Measurements from ENCODE around the gene PPAT.

Gene PPAT

DNA sequence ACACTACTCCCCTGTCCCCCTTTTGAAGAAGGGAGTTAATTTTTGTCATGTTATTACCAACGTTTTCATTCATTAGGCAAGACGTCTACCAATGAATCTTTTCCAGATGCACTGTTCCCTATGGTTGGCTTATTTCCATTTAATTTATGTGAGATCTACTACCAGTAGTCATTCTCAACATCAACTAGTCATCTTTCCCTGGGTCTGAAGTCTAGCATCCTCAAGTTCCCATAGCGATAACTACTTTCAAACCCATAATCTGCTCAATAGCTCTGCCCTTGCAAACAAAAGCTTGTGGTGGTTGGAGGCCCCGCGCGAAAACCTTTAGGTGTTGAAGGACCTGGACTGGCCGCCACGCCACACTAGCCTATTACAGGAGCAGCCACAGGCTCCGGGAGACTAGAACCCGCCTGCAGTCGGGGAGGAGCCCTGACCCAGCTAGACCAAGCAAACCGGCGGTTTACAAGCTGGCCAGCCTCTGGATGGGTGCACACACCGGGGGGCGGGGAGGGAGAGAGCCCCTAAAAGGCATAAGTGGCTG lies 746 bp downstream of the PPAT start:
- DNase-seq (ENCODE audit: low spot score): peak; percentile 54

- no peak for DNase-seq (ENCODE audit: low spot score)
Measured at GRCh38 chr4:56433280-56433679, 2.1 kb downstream of the PPAT start.

- DNase-seq (ENCODE audit: low spot score): no peak
Measured at GRCh38 chr4:56430203-56430602, 5.2 kb downstream of the PPAT start.

- DNase-seq (ENCODE audit: low spot score): no peak
Measured at GRCh38 chr4:56427179-56427578, 8.2 kb downstream of the PPAT start.

GRCh38 chr4:56426273-56426672 lies 9.1 kb downstream of the PPAT start:
- no peak for DNase-seq (ENCODE audit: low spot score)

- DNase-seq (ENCODE audit: low spot score): no peak
Measured at GRCh38 chr4:56425518-56425917, 9.9 kb downstream of the PPAT start.

- peak; percentile 42 for DNase-seq (ENCODE audit: low spot score)
Measured at GRCh38 chr4:56424697-56425514, 10.5 kb downstream of the PPAT start.

- DNase-seq (ENCODE audit: low spot score): no peak
Measured at GRCh38 chr4:56424176-56424575, 11.2 kb downstream of the PPAT start.

GRCh38 chr4:56417396-56417795 lies 18.0 kb downstream of the PPAT start:
- DNase-seq (ENCODE audit: low spot score): no peak

DNA sequence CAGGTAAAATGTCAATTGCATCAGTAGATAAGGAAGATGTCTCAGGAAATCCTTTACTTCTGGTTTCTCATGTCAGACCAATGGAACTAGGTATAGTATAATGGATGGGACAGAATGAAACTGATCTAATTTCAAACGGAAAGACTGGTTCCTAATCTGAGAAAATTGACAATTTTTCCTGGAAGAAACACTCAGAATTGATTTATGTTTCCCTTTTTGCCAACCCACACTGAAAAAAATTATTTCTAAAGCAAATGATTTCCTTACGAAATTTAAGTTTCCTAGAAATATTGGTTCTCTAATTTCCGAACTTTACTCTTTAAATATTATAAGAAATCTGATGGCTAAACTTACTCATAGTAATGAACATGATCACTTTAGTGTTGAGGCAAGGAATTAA lies 19.1 kb downstream of the PPAT start:
- DNase-seq (ENCODE audit: low spot score): no peak

GRCh38 chr4:56414135-56414670 lies 21.2 kb downstream of the PPAT start:
- no peak for DNase-seq (ENCODE audit: low spot score)

GRCh38 chr4:56410247-56411062 lies 25.0 kb downstream of the PPAT start:
- DNase-seq (ENCODE audit: low spot score): peak; percentile 87

DNA sequence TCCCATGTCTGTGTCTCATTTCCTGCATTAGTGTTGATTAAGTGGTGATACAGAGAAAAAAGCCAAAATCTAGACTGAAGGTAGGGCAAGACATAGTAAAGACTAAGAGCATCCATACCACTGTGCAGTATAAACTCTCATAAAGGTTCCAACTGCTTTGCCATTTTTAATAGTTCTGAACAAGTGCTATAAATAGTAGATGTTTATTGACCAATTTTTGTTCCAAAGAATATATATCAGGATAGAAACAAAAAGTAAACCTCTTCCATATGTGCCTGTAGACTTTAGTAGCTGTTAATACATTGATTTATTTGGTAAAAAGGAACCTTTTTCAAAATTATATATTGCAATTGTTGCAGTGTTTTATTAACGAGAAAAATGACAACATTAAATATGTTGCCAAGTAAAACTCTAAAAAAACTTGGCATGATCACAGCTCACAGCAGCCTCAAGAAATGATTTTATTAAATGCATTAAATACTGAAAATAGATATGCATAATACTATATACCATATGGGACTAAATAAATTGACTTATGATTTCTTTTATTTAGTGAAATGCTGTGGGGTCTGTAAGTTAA lies 25.8 kb downstream of the PPAT start:
- no peak for DNase-seq (ENCODE audit: low spot score)

DNA sequence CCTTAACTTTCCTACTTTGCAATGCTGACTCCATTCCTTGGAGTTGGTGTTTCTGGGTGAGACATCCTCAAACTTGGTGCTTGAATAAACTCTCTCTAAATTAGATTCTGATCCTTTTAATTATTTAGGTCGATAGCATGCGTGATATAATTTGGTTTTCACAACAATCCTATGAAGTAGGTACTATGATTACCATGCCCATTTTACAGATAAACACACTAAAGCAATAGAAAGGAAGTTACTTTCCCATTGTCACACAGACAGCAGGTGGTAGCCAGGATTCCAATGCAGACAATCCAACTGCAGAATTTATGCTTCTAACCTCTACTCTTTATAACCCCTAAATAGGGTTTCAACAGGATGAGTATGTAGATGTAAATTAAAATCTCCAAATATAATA lies 26.4 kb downstream of the PPAT start:
- DNase-seq (ENCODE audit: low spot score): no peak

GRCh38 chr4:56406151-56406550 lies 29.3 kb downstream of the PPAT start:
- DNase-seq (ENCODE audit: low spot score): no peak

- DNase-seq (ENCODE audit: low spot score): no peak
Measured at GRCh38 chr4:56405016-56405415, 30.4 kb downstream of the PPAT start.

DNA sequence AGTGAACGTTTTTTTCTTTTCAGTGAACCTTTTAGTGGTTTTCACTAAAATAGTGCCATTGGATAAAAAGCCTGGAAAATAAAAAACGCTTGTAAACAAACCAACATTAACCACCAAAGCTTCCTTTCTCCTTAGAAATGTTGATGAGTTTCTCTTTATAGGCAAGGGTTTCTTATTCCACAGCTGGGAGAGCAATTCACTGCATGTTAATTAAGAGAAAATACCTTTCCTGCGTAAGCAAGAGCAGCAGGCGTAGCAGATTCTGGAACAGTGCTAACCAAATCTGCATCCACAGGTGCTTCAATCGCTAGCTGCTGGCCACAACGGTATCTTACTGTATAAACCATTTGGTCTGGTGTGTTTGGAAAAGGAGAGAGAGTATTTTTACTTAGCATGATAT lies 34.9 kb downstream of the PPAT start:
- no peak for DNase-seq (ENCODE audit: low spot score)

GRCh38 chr4:56391270-56391669 lies 44.1 kb downstream of the PPAT start:
- no peak for DNase-seq (ENCODE audit: low spot score)

DNA sequence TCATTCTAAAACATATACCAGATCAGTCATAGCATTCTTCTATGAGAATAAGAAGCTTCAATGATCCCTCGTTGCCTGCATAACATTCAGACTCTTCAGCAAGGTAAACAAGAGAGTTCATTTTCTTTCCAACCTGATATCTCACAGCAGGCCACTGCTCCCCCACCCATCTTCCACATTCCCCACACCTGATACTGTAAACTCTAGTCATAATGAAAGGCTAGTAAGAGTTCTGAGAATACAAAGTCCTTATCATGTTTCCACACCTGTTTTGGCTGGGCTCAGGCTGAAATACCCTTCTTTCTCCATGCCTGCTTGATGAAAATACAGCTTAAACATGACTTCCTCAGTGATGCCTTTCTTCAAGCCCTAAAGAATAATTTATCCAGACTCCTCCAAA lies 45.9 kb downstream of the PPAT start:
- no peak for DNase-seq (ENCODE audit: low spot score)

GRCh38 chr4:56388306-56388705 lies 47.1 kb downstream of the PPAT start:
- peak; percentile 17 for DNase-seq (ENCODE audit: low spot score)

DNA sequence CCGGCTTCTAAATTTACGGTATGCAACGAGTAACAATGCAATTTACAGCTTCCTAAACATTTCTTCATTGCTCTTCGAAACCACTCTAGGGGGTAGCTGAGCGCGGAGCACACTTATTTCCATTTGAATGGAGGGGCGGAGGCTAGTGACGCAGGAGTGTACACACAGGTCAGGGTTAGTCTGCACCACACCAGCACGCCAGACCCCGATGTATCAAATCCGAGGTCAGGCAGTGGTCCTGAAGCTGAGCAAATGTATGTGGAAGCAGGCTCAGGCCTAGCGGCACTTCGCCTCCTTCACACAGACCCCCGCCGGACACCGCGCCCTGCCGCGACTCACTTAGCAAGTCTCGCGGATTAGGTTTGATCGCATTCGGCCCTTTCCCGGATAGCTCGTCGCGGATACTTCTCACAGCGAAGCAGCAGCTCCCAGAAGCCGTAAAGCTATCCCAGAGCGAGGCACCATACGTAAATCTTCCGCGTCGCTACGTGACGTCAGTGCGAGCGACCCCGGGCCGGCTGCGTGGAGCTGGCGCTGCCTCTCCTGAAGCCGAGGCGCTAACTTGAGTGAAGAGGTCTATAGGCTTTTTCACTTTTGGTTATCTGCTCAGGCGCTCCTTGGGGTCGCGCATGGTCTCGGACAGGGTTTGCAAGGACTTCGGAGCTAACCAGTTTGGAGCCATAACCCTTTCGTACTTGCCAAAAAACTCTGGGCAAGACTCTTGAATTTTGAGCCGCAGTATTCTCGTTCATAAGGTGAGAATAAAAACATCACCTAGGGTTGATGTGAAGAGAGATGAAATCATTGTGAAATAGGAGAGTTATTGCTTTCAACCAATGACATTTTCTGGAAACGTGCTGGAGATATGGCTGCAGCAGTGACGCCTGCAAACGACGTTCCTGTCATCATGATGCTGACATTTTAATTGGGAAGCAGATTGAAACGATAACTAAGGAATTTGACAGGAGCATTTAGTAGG lies 48.1 kb downstream of the PPAT start, which contains the start of gene AASDH:
AASDH (minus strand) TSS at position 469 of the 979 bp plus-strand sequence. CDS start 3,192 bp downstream, outside the sequence.
- DNase-seq (ENCODE audit: low spot score): peak; percentile 97

Measured in AG20443 (cell line).